ENCODE data around the gene ILF2.

The ILF2 gene

DNA sequence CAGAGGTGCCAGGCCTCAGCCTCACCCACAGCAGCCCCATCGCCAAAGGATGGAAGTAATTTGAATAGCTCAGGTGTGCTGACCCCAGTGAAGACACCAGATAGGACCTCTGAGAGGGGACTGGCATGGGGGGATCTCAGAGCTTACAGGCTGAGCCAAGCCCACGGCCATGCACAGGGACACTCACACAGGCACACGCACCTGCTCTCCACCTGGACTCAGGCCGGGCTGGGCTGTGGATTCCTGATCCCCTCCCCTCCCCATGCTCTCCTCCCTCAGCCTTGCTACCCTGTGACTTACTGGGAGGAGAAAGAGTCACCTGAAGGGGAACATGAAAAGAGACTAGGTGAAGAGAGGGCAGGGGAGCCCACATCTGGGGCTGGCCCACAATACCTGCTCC is 22.7 kb upstream of the ILF2 start:
- 0 out of 2 replicates have a peak, but pooled peaks cover 6% of the 10 kb centered on the region for H3K36me3 ChIP-seq (ENCODE audit: control insufficient read depth, insufficient read depth, low read length)
- peaks cover 28% of the 10 kb centered on the region for H3K4me1 ChIP-seq (ENCODE audit: control insufficient read depth, insufficient read depth, low read length)
- no peak overlapping the region for H3K9ac ChIP-seq (ENCODE audit: low read length)
- no peak overlapping the region for H3K27ac ChIP-seq (ENCODE audit: low read depth, low read length)
- H3K9me3 ChIP-seq (ENCODE audit: control insufficient read depth, insufficient read depth, low read depth, low read length) = no peaks in the 10 kb centered on the region
- H3K4me3 ChIP-seq (ENCODE audit: low read depth, low read length) = no peak overlapping the region
- H3K27me3 ChIP-seq (ENCODE audit: control insufficient read depth, insufficient read depth, low read length) = no peaks in the 10 kb centered on the region

GRCh38 chr1:153688736-153689328 is 18.0 kb upstream of the ILF2 start:
- Histone ChIP-seq H3K27me3 (ENCODE audit: control insufficient read depth, insufficient read depth, low read length) (no peaks in the 10 kb centered on the region), H3K36me3 (ENCODE audit: control insufficient read depth, insufficient read depth, low read length) (peaks cover 13% of the 10 kb centered on the region), H3K27ac (ENCODE audit: low read depth, low read length) (no peak overlapping the region)

GRCh38 chr1:153688276-153688675 is 17.5 kb upstream of the ILF2 start:
- no peaks in the 10 kb centered on the region for H3K9me3 ChIP-seq (ENCODE audit: control insufficient read depth, insufficient read depth, low read depth, low read length)
- H3K9ac ChIP-seq (ENCODE audit: low read length) = no peak overlapping the region
- peaks cover 22% of the 10 kb centered on the region; the same call in 1 of the 2 replicates for H3K4me1 ChIP-seq (ENCODE audit: control insufficient read depth, insufficient read depth, low read length)

More at GRCh38 chr1:153688736-153689328, 18.0 kb upstream of the ILF2 start:
- no peak overlapping the region for H3K9ac ChIP-seq (ENCODE audit: low read length)
- peaks cover 22% of the 10 kb centered on the region; the same call in 1 of the 2 replicates for H3K4me1 ChIP-seq (ENCODE audit: control insufficient read depth, insufficient read depth, low read length)
- H3K9me3 ChIP-seq (ENCODE audit: control insufficient read depth, insufficient read depth, low read depth, low read length) = no peaks in the 10 kb centered on the region
- no peak overlapping the region for H3K4me3 ChIP-seq (ENCODE audit: low read depth, low read length)

DNA sequence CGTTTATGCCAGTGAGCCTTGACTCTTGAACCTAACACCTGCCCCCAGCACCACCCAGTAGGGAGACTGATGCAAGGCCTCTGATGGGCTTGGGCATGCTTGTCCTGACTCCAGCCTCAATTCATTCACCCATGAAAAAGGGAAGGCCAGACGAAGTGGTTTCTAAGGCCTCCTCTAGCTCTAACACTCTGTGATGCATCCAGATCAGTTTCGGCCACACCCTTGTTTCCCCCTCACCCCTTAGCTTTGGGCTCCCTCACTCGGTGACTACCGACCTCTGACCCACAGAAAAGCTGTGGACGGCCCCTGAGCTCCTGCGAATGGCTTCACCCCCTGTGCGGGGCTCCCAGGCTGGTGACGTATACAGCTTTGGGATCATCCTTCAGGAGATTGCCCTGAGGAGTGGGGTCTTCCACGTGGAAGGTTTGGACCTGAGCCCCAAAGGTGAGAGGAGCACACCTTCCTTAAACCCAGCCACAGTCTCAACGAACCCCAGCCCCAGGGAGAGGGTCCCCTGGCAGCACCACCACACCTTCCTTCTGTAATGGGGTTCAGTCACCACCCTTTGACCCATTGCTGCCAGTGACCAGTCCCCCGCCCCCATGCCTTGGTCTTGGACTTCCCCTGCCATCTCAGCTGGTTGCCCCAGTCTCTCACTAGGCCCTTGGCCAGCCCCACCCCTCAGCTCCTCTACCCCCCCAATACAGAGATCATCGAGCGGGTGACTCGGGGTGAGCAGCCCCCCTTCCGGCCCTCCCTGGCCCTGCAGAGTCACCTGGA is 16.7 kb upstream of the ILF2 start:
- H3K4me3 ChIP-seq (ENCODE audit: low read depth, low read length) = no peak overlapping the region
- H3K27ac ChIP-seq (ENCODE audit: low read depth, low read length) = no peak overlapping the region
- no peaks in the 10 kb centered on the region for H3K9me3 ChIP-seq (ENCODE audit: control insufficient read depth, insufficient read depth, low read depth, low read length)
- no peak overlapping the region for H3K9ac ChIP-seq (ENCODE audit: low read length)
- no peaks in the 10 kb centered on the region for H3K27me3 ChIP-seq (ENCODE audit: control insufficient read depth, insufficient read depth, low read length)
- H3K36me3 ChIP-seq (ENCODE audit: control insufficient read depth, insufficient read depth, low read length) = peaks cover 13% of the 10 kb centered on the region
- H3K4me1 ChIP-seq (ENCODE audit: control insufficient read depth, insufficient read depth, low read length) = peaks cover 22% of the 10 kb centered on the region; the same call in 1 of the 2 replicates

More at GRCh38 chr1:153688276-153688675, 17.5 kb upstream of the ILF2 start:
- Histone ChIP-seq H3K36me3 (ENCODE audit: control insufficient read depth, insufficient read depth, low read length) (peaks cover 13% of the 10 kb centered on the region), H3K27me3 (ENCODE audit: control insufficient read depth, insufficient read depth, low read length) (no peaks in the 10 kb centered on the region), H3K27ac (ENCODE audit: low read depth, low read length) (no peak overlapping the region), H3K4me3 (ENCODE audit: low read depth, low read length) (no peak overlapping the region)

GRCh38 chr1:153685544-153686340 is 14.9 kb upstream of the ILF2 start:
- peaks cover 7% of the 10 kb centered on the region for H3K27me3 ChIP-seq (ENCODE audit: control insufficient read depth, insufficient read depth, low read length)
- H3K36me3 ChIP-seq (ENCODE audit: control insufficient read depth, insufficient read depth, low read length) = peaks cover 13% of the 10 kb centered on the region

GRCh38 chr1:153684892-153685291 is 14.1 kb upstream of the ILF2 start:
- H3K27me3 ChIP-seq (ENCODE audit: control insufficient read depth, insufficient read depth, low read length) = peaks cover 15% of the 10 kb centered on the region
- no peaks in the 10 kb centered on the region for H3K9me3 ChIP-seq (ENCODE audit: control insufficient read depth, insufficient read depth, low read depth, low read length)
- peaks cover 25% of the 10 kb centered on the region for H3K4me1 ChIP-seq (ENCODE audit: control insufficient read depth, insufficient read depth, low read length)
- no peak overlapping the region for H3K9ac ChIP-seq (ENCODE audit: low read length)
- no peak overlapping the region for H3K4me3 ChIP-seq (ENCODE audit: low read depth, low read length)
- no peak overlapping the region for H3K27ac ChIP-seq (ENCODE audit: low read depth, low read length)
- peaks cover 13% of the 10 kb centered on the region for H3K36me3 ChIP-seq (ENCODE audit: control insufficient read depth, insufficient read depth, low read length)

More at GRCh38 chr1:153685544-153686340, 14.9 kb upstream of the ILF2 start:
- no peak overlapping the region for H3K4me3 ChIP-seq (ENCODE audit: low read depth, low read length)
- H3K4me1 ChIP-seq (ENCODE audit: control insufficient read depth, insufficient read depth, low read length) = peaks cover 24% of the 10 kb centered on the region; the same call in 1 of the 2 replicates
- no peaks in the 10 kb centered on the region for H3K9me3 ChIP-seq (ENCODE audit: control insufficient read depth, insufficient read depth, low read depth, low read length)
- H3K27ac ChIP-seq (ENCODE audit: low read depth, low read length) = no peak overlapping the region
- H3K9ac ChIP-seq (ENCODE audit: low read length) = no peak overlapping the region

DNA sequence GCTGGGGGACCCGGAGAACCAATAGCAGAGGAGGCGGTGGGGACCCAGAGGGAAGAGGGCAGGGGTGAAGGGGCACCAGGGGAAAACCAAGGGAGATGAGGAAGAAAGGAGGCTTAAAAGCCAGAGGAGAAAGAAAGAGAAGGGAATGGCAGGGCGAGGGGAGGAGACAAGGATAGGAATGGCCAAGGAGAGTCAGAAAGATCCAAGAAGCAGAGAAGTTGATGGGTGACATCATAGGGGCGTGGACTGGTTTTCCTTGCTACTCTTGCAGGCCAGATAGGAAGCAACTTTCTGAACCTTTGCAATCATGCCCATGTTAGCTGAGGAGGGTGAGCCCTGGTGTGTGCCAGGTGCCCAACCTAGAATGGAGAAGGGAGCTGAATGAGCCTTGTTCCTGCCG is 13.1 kb upstream of the ILF2 start:
- no peak overlapping the region for H3K4me3 ChIP-seq (ENCODE audit: low read depth, low read length)
- no peak overlapping the region for H3K9ac ChIP-seq (ENCODE audit: low read length)
- no peaks in the 10 kb centered on the region for H3K9me3 ChIP-seq (ENCODE audit: control insufficient read depth, insufficient read depth, low read depth, low read length)
- peaks cover 25% of the 10 kb centered on the region for H3K27me3 ChIP-seq (ENCODE audit: control insufficient read depth, insufficient read depth, low read length)
- peaks cover 24% of the 10 kb centered on the region for H3K4me1 ChIP-seq (ENCODE audit: control insufficient read depth, insufficient read depth, low read length)
- H3K36me3 ChIP-seq (ENCODE audit: control insufficient read depth, insufficient read depth, low read length) = peaks cover 7% of the 10 kb centered on the region
- H3K27ac ChIP-seq (ENCODE audit: low read depth, low read length) = no peak overlapping the region

GRCh38 chr1:153682730-153683129 is 11.9 kb upstream of the ILF2 start:
- H3K27me3 ChIP-seq (ENCODE audit: control insufficient read depth, insufficient read depth, low read length) = peaks cover 36% of the 10 kb centered on the region

GRCh38 chr1:153680120-153680403 is 9.3 kb upstream of the ILF2 start:
- H3K27ac ChIP-seq (ENCODE audit: low read depth, low read length) = no peak overlapping the region
- peaks cover 36% of the 10 kb centered on the region for H3K27me3 ChIP-seq (ENCODE audit: control insufficient read depth, insufficient read depth, low read length)
- H3K36me3 ChIP-seq (ENCODE audit: control insufficient read depth, insufficient read depth, low read length) = no peaks in the 10 kb centered on the region
- no peaks in the 10 kb centered on the region for H3K9me3 ChIP-seq (ENCODE audit: control insufficient read depth, insufficient read depth, low read depth, low read length)
- peak overlapping the region; percentile 83 for H3K4me3 ChIP-seq (ENCODE audit: low read depth, low read length)
- peaks cover 13% of the 10 kb centered on the region for H3K4me1 ChIP-seq (ENCODE audit: control insufficient read depth, insufficient read depth, low read length)
- H3K9ac ChIP-seq (ENCODE audit: low read length) = no peak overlapping the region

More at GRCh38 chr1:153682730-153683129, 11.9 kb upstream of the ILF2 start:
- peaks cover 7% of the 10 kb centered on the region for H3K36me3 ChIP-seq (ENCODE audit: control insufficient read depth, insufficient read depth, low read length)
- no peak overlapping the region for H3K27ac ChIP-seq (ENCODE audit: low read depth, low read length)
- no peaks in the 10 kb centered on the region for H3K9me3 ChIP-seq (ENCODE audit: control insufficient read depth, insufficient read depth, low read depth, low read length)
- H3K9ac ChIP-seq (ENCODE audit: low read length) = no peak overlapping the region
- peaks cover 20% of the 10 kb centered on the region for H3K4me1 ChIP-seq (ENCODE audit: control insufficient read depth, insufficient read depth, low read length)
- no peak overlapping the region for H3K4me3 ChIP-seq (ENCODE audit: low read depth, low read length)

DNA sequence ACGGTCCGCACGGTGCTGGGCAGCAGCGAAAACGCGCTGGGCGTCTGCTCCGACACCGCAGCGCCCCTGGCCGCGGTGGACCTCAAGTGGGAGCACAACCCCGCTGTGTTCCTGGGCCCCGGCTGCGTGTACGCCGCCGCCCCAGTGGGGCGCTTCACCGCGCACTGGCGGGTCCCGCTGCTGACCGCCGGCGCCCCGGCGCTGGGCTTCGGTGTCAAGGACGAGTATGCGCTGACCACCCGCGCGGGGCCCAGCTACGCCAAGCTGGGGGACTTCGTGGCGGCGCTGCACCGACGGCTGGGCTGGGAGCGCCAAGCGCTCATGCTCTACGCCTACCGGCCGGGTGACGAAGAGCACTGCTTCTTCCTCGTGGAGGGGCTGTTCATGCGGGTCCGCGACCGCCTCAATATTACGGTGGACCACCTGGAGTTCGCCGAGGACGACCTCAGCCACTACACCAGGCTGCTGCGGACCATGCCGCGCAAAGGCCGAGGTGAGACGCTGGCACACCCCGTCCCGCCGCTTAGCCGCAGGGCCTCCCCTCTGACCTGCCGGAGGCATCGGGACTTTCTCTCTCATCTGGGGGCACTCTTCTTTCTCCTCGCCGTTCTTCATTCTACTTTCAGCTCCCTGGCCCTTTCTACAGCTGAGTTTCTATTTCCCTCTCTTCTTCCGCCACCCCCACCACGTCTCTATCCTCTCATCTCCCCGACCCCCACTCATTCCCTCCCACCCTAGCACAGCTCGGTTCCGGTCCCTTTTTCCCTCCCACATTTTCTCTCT is 8.7 kb upstream of the ILF2 start:
- Histone ChIP-seq H3K4me3 (ENCODE audit: low read depth, low read length) (peak overlapping the region; percentile 83), H3K27ac (ENCODE audit: low read depth, low read length) (no peak overlapping the region), H3K36me3 (ENCODE audit: control insufficient read depth, insufficient read depth, low read length) (no peaks in the 10 kb centered on the region), H3K27me3 (ENCODE audit: control insufficient read depth, insufficient read depth, low read length) (peaks cover 36% of the 10 kb centered on the region), H3K9me3 (ENCODE audit: control insufficient read depth, insufficient read depth, low read depth, low read length) (no peaks in the 10 kb centered on the region), H3K9ac (ENCODE audit: low read length) (peak overlapping the region; percentile 21), H3K4me1 (ENCODE audit: control insufficient read depth, insufficient read depth, low read length) (peaks cover 13% of the 10 kb centered on the region)

Data from HUES6 (cell line).